GM12872 (cell line): ENCODE data around the gene IZUMO1.

Source experiments
- CTCF ChIP-seq: IDR thresholded peaks from 3 replicates; pipeline ENCODE4 v1.5.1; 2011; ENCODE audit warnings: low read depth, mild to moderate bottlenecking, low read length, moderate library complexity; ENCODE audit not compliant: insufficient read depth

Gene IZUMO1

DNA sequence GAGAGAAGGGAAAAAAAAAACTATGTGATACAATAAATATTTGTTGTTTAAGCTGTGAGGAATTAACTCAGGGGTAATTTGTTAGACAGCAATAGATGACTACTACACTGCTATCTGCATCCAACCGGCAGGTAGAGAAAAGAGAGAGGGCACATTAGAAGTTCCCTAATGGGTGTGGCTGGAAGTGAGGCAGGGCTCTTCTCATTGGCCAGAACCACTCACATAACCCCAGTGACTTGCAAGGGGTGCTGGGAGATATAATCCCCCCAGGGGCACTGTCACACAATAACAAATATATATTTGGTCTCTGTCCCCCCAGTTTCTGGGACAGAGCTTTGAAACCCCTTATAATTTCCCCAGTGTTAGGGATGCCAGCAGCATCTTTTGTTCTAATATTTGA, 32.9 kb upstream of the IZUMO1 start:
- TF ChIP-seq CTCF = no peak

DNA sequence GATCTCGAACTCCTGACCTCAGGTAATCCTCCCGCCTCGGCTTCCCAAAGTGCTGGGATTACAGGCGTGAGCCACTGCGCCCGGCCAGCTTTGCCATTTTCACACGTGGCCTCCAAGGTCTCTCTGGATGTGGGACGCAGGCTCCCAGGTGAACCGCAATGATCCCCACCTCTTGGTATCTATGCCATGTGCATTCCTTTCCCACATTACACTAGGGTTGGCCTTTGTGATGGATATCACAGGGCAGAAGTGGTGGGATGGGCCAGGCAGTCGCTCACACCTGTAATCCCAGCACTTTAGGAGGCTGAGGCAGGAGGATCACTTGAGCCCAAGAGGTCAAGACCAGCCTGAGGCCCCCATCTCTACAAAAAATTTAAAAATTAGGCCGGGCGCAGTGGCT, 31.0 kb upstream of the IZUMO1 start:
- TF ChIP-seq CTCF = no peak

- no peak for TF ChIP-seq CTCF
Measured at GRCh38 chr19:48777139-48777538, 30.4 kb upstream of the IZUMO1 start.

- TF ChIP-seq CTCF = no peak
Measured at GRCh38 chr19:48772503-48772953, 25.8 kb upstream of the IZUMO1 start.

- TF ChIP-seq CTCF = no peak
Measured at GRCh38 chr19:48770734-48771472, 24.2 kb upstream of the IZUMO1 start.

DNA sequence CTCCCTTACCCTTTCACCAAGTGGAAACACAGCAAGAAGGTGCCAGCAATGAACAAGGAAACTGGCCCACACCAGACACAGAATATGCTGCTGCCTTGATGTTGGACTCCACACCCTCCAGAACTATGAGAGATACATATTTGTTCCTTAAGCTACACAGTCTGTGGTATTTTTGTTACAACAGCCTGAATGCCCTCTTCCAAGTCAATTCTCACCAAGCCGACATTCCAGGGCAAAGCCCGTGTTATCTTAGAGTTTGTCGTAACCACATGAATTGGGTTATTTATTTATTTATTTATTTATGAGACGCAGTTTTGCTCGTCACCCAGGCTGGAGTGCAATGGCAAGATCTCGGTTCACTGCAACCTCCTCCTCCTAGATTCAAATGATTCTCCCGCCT, 23.6 kb upstream of the IZUMO1 start:
- no peak for TF ChIP-seq CTCF

DNA sequence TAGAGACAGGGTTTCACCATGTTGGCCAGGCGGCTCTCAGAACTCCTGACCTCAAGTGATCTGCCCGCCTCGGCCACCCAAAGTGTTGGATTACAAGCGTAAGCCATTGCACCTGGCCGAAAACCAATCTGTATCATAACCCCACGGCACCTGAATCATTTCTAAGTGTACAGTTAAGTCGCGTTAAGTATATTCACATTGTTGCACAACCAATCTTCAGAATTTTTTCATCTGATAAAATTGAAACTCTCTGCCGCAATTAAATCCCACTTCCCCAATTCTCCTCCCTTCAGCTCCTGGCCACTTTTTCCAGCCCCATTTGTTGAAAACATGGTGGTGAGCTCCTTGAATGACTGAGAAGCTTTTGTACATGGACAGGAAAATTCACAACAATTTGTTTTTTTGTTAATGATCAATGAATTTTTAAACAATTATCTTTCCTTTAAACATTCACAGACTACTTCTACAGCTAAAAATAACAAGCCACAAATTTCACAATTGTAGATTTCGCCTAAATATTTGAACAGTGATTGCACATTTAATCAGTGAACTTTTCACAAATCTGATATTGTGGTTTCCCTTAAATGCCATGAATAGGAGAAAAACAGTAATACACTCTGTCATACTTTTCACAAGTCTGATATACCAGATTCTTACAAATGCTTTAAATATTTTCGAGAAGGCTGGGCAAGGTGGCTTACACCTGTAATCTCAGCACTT, 22.4 kb upstream of the IZUMO1 start:
- TF ChIP-seq CTCF = no peak
